ENCODE measurements around the gene KSR2. TPM values are rescaled to one million over a fixed set of nuclear protein-coding genes. Genes with fewer than 3 reads are reported as not detected.
A peak's percentile ranks its signal among the peaks of the same experiment; 100 is the strongest.

Gene KSR2
- total RNA-seq, 1 experiment from 2014 or later: 1.3 TPM

GRCh38 chr12:117847371-117847770 lies 121.4 kb downstream of the KSR2 start:
- Histone ChIP-seq H3K9me3 (ENCODE audit: control insufficient read depth, low read depth, low read length) (peaks cover 9% of the 10 kb centered on the region), H3K79me1 (ENCODE audit: insufficient read depth, low read depth, low read length, poor library complexity, severe bottlenecking) (no peaks in the 10 kb centered on the region), H3T11ph (ENCODE audit: low read length) (no peak overlapping the region), H2BK12ac (ENCODE audit: insufficient read length, low read depth, low read length) (no peak overlapping the region), H4K8ac (replicated peaks; ENCODE audit: insufficient read length, low read depth, low read length) (no peak overlapping the region), H3K4me2 (ENCODE audit: insufficient read depth, insufficient read length, low read length) (no peak overlapping the region), H3K14ac (ENCODE audit: insufficient read depth, low read length) (no peak overlapping the region), H3K27ac (ENCODE audit: insufficient read length, low read depth, low read length) (no peak overlapping the region), H4K91ac (ENCODE audit: insufficient read length, low read depth, low read length) (no peak overlapping the region), H2BK15ac (ENCODE audit: low read depth, low read length) (no peak overlapping the region), H4K5ac (ENCODE audit: insufficient read length, low read depth, low read length) (no peak overlapping the region), H3K18ac (ENCODE audit: insufficient read length, low read depth, low read length) (no peak overlapping the region), H3K23ac (ENCODE audit: insufficient read length, low read depth, low read length) (no peak overlapping the region), H2BK120ac (ENCODE audit: low read depth, low read length, poor library complexity, severe bottlenecking) (no peak overlapping the region), H2BK20ac (ENCODE audit: low read depth, low read length, poor library complexity, severe bottlenecking) (no peak overlapping the region), H2BK5ac (ENCODE audit: insufficient read length, low read length) (no peak overlapping the region), H2AFZ (ENCODE audit: low read length) (no peak overlapping the region), H2AK5ac (ENCODE audit: insufficient read length, low read length) (no peak overlapping the region), H3K23me2 (ENCODE audit: insufficient read length, low read depth, low read length, poor library complexity, severe bottlenecking) (no peaks in the 10 kb centered on the region), H3K4ac (ENCODE audit: low read depth, low read length) (no peak overlapping the region), H3K4me1 (ENCODE audit: insufficient read depth, low read length) (peaks cover 2% of the 10 kb centered on the region; the same call in 1 of the 2 replicates), H3K9ac (ENCODE audit: extremely low read depth, insufficient read length, low read length) (no peak overlapping the region), H3K56ac (ENCODE audit: insufficient read length, low read depth, low read length) (no peak overlapping the region), H3K27me3 (ENCODE audit: insufficient read depth, low read length) (no peaks in the 10 kb centered on the region), H4K20me1 (ENCODE audit: control insufficient read depth, insufficient read depth, insufficient read length) (no peaks in the 10 kb centered on the region), H3K79me2 (ENCODE audit: insufficient read depth, low read length) (no peaks in the 10 kb centered on the region)
- no CpG with 5 or more reads among the region's 5 CpGs for WGBS (ENCODE audit: extremely low coverage, insufficient read length, low lambda C conversion rate)
- peaks cover 32 to 34% of the 10 kb centered on the region in 2 experiments for H3K4me1 Mint-ChIP-seq
- peaks cover 22 to 28% of the 10 kb centered on the region in 2 experiments for H3K9me3 Mint-ChIP-seq
- TF ChIP-seq CTCF (conservative IDR thresholded peaks at IDR 0.05): no peak
- no peak for DNase-seq
- peaks cover 17 to 20% (median 17%) of the 10 kb centered on the region in 3 experiments for H3K36me3 Mint-ChIP-seq (ENCODE audit: insufficient read depth in 1 of 3, low read depth in 3 of 3)
- H3K27me3 Mint-ChIP-seq (ENCODE audit: low read depth): peaks cover 2% of the 10 kb centered on the region; the same call in 1 of the 2 replicates
- no peak overlapping the region for H3K4me3 Mint-ChIP-seq
- H3K27ac Mint-ChIP-seq: peak overlapping the region in 1 of 3 experiments; percentile 84; a peak in 1 of 7 replicates

All from H9 (cell line).